ENCODE results near the gene ELAVL1.
A peak's percentile ranks its signal among the peaks of the same experiment; 100 is the strongest.

GRCh38 chr19:7914598-7915045 lies 90.8 kb downstream of the ELAVL1 start, which contains the start of gene TGFBR3L:
- TF ChIP-seq PAX5 (IDR thresholded peaks at IDR 0.05; ENCODE audit: insufficient read depth, low read length, severe bottlenecking) (no peak), POLR2A (IDR thresholded peaks at IDR 0.05; ENCODE audit: low read depth, low read length) (no peak), POLR2AphosphoS5 (IDR thresholded peaks at IDR 0.05; ENCODE audit: low read depth, low read length) (peak; percentile 63; the same call in 1 of the 2 replicates), TAF1 (IDR thresholded peaks at IDR 0.05; ENCODE audit: low read depth, low read length) (no peak), SPI1 (IDR thresholded peaks at IDR 0.05; ENCODE audit: low read depth, low read length) (no peak), POU2F2 (IDR thresholded peaks at IDR 0.05; ENCODE audit: low read depth, low read length) (no peak)

All from GM12891 (cell line).